RKO (cell line): ENCODE data around the gene EML1.

Experiments used
- DNase-seq: peaks from one replicate; pipeline ENCODE4 v3.0.0-alpha.2; 2016; ENCODE audit warnings: low spot score

Gene EML1, protein sequence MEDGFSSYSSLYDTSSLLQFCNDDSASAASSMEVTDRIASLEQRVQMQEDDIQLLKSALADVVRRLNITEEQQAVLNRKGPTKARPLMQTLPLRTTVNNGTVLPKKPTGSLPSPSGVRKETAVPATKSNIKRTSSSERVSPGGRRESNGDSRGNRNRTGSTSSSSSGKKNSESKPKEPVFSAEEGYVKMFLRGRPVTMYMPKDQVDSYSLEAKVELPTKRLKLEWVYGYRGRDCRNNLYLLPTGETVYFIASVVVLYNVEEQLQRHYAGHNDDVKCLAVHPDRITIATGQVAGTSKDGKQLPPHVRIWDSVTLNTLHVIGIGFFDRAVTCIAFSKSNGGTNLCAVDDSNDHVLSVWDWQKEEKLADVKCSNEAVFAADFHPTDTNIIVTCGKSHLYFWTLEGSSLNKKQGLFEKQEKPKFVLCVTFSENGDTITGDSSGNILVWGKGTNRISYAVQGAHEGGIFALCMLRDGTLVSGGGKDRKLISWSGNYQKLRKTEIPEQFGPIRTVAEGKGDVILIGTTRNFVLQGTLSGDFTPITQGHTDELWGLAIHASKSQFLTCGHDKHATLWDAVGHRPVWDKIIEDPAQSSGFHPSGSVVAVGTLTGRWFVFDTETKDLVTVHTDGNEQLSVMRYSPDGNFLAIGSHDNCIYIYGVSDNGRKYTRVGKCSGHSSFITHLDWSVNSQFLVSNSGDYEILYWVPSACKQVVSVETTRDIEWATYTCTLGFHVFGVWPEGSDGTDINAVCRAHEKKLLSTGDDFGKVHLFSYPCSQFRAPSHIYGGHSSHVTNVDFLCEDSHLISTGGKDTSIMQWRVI

GRCh38 chr14:99793213-99794150 is at the start of gene EML1:
Gene EML1, plus strand, starts transcription at chr14:99793413. Its CDS starts 64 bp downstream, at chr14:99793477.
- DNase-seq, result no peak

GRCh38 chr14:99744199-99744872 is 48.9 kb upstream of the EML1 start:
- DNase-seq, result no peak

DNA sequence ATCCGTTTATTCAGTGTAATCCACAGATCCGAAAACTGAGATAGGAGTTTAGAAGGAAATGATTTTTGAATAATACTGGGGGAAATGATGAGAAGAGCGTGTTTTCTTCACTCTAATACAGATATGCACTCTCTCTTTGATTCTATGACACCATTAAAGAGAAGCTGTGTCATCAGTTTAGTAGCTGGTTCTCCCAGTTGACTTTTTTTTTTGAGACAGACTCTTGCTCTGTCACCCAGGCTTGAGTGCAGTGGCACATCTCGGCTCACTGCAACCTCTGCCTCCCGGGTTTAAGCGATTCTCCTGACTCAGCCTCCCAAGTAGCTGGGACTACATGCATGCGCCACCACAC is 48.4 kb upstream of the EML1 start:
- no peak for DNase-seq

GRCh38 chr14:99745307-99745951 is 47.8 kb upstream of the EML1 start:
- peak; percentile 17 for DNase-seq

- no peak for DNase-seq
Measured at GRCh38 chr14:99747167-99747566, 46.0 kb upstream of the EML1 start.

GRCh38 chr14:99747582-99748330 is 45.5 kb upstream of the EML1 start:
- DNase-seq, result no peak

DNA sequence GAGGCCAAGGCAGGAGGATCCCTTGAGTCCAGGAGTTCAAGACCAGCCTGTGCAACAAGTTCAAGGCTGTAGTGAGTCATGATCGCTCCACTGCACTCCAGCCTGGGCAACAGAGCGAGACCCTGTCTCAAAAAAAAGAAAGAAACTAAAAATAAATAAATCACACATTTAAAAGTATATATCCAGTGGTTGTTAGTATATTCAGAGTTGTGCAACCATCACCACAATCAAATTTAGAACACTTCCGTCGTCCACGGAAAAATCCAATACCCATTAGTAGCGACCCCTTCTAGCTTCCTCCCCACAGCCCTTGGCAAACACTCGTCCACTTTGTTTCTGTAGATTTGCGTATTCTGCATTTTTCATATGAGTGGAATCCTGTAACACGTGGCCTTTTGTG is 44.7 kb upstream of the EML1 start:
- no peak for DNase-seq

GRCh38 chr14:99749142-99749541 is 44.1 kb upstream of the EML1 start:
- DNase-seq, result no peak

DNA sequence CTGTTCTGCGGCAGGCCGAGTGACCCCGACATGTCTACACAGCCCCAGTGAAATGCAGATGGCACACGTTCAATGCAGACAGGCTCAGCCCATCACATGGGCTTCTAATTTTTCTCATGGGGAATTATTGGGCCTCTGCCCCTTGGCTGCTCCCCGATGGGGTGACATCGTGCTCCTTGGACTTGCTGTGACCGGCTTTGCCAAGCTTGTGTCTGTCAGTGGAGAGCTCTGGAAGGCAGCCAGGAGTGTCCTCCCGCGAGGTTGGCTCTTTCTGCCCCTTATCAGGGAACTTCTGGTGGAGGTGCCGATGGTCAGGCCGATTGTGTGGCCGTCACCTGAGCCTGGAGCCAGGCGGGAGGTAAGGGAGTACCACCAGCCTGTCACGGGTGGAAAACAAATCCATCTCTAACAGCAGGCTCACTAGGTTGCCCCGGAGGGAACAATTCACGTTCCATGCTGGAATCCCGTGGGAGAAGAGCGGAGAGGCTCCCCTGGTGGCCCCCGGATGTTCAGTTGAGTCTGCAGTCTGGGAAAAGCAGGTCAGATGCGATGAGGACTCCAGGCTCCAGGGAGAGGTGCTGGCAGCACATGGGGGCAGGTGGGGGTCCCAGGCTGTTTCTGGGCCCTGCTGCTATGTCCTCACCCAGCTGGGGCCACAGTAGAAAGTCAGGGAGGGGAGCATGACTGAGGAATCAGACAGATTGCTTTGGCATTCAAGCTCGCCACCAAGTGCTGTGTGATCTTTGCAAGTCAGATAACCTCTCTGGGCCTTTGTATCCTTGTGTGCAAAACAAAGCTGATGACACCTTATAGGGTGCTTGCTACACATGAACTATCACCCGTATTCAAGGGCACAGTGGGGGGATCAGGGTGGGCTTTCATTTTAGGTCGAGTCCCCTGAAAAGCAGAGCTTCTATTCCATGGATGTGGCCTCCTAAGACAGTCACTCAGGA is 43.2 kb upstream of the EML1 start:
- no peak for DNase-seq

DNA sequence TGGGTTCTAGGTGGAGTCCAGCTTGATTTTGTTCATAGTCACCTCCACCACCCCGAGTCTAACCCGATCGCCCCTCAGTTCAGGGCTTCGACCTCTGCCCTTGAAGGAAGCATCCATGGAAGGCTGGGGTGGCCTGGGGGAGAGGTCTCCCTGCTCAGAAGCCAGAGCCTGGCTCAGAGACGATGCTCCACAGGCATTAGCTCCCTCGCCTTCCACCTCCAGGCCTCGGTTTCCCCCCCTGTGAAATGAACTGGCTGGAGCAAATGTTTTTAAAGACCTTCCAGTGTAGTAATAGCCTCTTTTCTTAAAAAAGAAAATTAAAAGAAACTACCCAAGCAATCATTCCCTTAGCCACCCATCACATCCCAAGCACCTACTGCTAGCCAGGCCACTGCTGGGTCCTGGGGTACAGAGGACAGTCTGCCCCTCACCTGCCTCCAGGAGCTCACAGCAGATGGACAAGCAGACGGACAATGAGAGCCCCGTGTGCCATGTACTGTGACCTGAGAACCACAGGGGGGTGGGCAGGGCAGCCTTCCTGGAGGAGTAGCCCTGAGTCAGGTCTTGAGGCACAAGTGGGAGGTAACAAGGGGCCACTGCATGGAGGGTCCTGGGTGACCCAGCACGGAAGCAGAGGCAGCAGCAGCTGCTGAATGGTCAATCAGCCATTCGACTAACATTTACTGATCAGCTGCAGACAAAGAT is 42.3 kb upstream of the EML1 start:
- no peak for DNase-seq

DNA sequence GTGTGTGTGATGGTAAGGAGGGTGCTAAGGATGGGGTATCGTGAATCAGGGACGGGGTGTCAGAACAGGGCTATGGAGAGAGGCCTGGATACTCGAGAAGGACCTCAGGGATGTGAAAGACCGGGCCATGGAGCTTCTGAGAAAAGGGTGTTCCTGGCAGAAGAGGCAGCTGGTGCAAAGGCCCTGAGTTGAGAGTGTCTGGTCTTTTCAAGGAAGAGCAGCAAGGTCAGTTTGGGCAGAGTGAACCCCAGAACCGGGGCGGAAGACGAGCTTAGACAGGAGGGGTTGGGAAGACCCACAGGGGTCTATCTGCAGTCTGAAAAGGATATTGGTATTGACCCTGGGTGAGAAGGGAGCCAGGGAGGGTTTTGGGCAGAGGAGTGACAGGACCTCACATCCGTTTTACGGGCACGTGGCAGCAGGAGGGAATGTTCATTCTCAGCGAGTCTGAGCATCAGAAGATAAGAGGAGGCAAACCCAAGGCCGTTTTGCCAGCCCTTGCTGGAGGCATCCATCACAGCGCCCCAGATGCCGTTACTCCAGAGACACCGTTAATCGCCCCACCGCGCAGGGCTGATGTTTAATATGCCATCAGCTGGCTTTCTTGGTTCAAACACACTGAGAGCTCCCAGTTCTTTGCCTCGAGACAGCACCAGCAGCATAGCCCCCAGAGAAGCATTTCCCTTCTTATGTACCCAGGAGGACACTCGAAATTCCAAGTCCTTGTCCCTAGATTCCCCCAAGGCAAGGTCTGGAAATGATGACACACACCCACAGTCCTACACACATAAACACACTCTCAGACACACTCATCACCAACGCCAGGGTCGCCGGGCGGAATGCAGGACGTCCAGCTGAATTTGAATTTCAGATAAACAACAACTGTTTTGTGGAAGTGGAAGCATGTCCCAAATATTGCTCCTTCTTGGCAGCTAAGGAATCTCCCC is 41.4 kb upstream of the EML1 start:
- DNase-seq, result no peak

DNA sequence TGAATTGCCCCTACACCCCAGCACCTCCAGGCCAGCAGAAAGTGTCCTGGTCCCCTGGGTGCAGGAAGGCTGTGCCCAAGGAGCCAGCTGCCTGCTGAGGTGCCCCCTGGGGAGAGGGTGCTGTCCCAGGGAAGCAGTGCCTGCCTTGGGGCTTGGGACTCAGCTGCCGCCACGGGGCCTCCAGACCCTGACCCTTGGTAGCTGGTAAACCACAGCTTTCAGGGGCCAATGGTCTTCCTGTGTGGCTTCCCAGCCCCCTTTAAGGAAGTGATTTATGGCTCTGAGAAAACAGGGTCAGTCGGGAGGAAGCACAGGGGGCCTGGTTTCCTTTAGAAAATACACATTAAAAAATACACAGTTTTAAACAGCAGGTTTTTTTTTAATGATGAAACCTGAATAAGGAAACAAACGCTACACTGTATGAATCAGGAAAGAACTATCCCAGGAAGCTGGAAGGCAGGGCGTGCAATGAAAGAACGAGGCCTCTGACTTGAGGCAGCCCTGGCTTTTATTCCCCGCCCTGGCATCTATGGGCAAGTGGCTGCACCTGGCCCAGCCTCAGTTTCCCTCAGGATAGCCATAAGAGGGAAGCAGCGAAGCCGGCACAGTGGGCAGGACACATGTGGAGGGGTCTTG is 40.6 kb upstream of the EML1 start:
- no peak for DNase-seq

DNA sequence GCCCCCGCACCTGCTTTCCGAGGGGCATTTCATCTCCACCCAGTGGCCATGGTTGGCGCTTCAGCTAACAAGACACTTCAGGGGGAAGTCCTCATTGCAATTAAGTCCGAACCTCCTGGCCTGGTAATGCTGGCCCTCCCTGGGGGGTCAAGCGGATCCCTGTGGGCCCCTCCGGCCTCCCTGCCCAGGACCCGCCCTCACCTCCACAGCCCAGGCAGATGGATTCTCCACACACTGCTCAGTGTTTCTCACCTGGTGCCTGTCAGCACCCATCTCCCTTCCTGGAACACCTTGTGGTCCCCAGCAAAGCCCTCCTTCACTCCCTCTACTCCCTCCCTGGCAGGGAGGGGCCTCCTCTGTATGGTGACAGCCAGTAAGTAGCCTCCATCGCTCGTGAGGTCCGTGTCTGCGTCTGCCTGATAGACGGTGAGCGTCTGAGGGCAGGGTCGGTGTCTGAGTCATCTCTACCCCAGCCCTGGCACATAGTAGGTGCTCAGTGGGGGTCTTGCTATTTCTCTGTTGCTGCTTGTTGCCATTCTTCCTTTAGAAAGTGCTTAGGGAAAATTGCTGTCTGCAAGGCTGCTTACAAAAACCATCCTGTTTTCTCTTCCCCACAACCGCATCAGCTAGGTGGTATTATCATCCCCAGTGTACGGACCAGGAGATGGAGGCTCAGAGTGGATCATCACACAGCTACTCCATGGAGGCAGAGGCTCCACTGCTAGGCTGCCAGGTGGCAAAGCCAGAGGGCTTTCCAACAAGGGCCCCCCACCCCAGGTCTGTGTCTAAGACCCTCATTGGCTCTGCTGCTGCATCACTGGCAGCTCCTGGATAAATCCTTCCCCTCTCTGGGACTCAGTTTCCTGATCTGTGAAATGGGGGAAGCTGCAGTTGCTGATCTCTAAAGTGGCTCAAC is 39.7 kb upstream of the EML1 start:
- DNase-seq, result no peak

- no peak for DNase-seq
Measured at GRCh38 chr14:99754141-99755067, 38.8 kb upstream of the EML1 start.

DNA sequence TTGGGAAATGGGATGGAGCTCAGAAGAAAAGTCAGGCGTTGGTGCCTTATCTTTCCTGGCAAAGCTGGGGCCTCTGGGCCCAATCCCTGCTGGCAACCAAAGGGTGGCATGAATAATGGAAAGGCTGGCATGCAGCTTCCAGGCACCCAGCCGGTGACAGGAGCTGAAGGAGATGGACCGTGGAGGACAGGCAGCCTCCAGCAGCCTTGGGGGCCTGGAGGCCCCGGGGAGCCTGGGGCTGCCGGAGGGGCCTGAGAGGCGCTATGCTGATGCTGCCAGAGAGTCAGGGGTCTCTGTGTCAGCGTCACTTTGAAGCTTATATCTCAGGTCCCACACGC is 38.2 kb upstream of the EML1 start:
- DNase-seq, result no peak
